Stromal cell of bone marrow (primary cell): ENCODE results near the gene RIMKLA.

ENCODE experiments used
- DNase-seq: peaks from one replicate; pipeline ENCODE4 v3.0.0-alpha.2; 2012; ENCODE audit warnings: low read depth

RIMKLA gene, protein sequence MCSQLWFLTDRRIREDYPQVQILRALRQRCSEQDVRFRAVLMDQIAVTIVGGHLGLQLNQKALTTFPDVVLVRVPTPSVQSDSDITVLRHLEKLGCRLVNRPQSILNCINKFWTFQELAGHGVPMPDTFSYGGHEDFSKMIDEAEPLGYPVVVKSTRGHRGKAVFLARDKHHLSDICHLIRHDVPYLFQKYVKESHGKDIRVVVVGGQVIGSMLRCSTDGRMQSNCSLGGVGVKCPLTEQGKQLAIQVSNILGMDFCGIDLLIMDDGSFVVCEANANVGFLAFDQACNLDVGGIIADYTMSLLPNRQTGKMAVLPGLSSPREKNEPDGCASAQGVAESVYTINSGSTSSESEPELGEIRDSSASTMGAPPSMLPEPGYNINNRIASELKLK

DNA sequence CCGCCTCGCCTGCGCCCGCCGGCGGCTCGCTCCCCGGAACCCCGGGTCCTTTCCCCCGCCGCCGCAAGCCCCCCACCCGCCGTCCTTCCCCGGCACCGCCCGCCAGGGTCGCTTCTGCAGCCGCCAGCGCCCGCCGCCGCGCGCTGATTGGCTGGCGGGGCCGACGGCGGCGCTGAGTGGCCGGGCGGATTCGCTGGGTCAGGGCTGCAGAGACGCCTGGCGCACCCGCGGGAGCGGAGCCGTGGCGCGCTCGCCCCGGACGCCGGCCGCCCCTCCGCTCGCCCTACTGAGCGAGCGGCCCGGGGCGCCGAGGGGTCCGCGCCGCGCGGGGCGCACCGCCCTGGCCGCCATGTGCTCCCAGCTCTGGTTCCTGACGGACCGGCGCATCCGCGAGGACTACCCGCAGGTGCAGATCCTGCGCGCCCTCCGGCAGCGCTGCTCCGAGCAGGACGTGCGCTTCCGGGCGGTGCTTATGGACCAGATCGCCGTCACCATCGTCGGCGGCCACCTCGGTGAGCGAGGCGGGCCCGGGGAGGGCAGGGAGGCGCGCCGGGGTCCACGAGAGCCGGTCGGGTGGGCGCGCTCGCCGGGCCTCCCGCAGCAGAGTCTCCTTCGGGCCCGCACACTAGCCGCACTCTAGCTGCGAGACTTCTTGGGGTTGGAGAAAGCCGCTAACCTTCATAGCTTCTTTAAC lies at the start of gene RIMKLA:
Gene RIMKLA (plus strand): TSS at position 207 of the 694 bp plus-strand sequence. CDS start 143 bp downstream, at position 350.
- DNase-seq = peak; percentile 2

DNA sequence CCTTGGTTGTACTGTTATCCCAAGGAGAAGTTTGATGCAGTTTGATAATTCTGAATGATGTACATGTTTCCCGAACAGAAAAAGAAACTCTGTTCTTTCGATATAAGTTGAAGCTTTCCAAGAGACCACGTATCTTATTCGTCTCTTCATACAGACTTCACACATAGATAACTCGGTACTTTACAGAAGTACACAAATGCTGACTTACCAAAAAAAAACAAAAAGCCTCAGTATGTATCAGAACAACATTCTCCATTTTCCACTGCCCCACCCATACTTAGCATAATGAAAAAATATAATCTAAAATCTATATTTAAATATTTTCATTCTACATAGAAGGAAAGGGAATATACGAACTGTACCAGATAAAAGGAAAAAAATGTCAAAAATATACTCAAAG lies 47.7 kb upstream of the RIMKLA start:
- no peak for DNase-seq

DNA sequence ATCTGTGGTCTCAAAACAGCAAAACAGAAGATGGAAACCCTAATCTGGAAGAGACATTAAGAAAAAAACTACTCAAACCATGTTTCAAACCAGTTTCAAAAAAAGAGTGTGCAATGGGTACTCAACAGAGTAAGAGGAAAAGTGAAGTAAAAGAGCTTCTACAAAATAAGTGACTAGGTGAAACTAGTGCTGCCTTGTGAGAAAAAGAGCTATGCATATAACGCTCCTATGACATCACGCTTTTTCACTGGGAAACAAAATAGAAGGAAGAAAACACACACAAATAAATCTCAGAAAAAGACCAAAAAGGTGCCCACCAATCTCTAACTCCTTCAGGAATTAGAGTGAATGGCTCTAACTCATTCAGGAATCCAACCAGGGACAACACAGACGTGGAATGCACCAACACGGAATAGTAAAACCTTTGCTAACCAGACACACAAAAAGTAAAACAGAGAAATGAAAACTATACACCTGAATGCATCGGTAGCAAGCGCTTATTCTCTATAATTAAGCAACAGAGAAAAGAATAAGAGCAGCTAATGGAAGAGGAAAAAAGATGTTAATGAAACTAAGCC lies 46.8 kb upstream of the RIMKLA start:
- DNase-seq = no peak

DNA sequence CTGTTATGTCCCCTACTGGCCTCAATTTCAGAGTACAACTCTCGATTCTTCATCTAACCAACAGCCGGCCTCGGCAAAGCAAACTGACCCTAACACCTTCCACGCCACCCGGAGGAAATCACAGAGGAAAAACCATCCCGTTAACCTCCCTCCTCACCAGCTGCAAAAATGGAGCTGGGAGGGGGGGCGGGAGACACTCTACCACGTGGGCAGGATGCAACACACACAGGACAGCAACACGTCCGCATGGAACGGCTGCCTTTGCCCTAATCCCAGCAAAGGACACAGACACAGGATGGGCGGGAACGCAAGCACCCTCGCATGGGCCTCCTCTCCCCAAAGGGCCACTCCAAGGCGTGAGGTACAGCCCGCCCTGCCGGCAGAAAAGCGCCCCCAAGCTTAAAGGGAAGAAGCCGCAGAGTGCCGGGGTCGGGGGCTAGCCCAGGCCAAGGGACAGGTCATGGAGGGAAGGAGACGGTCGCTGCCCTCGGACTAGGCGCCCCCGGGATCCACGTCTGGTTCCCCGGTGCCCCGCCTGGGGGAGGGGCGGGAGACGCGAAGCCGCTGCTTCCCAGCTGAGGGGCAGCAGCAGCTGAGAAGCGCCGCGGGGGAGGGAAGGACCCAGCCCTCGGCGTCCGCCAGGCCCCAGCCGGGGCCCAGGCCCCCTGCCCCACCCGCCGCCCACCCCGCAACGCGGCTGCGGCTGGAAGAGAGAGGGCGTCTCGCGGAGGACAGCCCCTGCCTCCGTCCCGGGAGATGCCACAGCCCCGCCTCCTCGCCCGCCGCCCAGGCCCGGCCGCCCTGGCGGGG lies 46.1 kb upstream of the RIMKLA start:
- DNase-seq = no peak

DNA sequence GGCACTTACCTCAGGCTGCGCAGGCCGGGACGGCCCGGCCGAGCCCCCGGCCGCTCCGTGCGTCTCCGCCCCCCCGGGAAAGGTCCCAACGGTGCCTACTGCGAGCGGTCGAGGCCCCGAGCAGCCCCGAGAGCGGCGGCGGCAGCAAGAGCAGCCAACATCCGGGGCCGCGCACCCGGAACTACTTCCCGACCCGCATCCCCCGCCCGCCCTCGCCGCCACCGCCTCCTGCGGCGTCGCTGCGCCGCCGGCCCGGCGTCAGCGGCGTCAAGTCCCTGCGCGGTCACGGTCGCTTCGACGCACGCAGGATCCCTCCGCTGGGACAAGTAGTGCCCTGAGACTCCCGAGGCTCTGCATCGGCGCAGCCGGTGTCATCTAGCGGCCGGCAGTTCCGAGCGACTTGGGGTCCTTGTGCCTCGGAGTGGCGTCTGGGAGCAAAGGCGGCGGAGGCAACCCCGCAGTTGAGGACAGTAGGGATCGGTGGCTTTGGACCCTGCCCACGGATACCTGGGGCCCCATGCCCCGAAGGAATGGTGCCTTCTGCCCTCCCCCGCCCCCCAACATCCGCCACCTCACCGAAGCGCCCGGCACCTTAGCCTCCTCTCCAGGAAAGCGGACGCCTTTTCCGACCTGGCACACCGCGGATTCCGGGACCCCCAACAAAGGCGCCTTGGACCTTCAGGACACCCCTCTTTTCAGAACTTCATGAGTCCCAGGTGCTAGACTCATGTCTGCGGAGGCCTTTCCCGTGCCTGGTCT lies 45.4 kb upstream of the RIMKLA start, which contains the start of gene FOXJ3:
Gene FOXJ3 (minus strand): TSS at position 186 of the 759 bp plus-strand sequence. CDS start 24,142 bp downstream, outside the sequence.
- peak; percentile 83 for DNase-seq

DNA sequence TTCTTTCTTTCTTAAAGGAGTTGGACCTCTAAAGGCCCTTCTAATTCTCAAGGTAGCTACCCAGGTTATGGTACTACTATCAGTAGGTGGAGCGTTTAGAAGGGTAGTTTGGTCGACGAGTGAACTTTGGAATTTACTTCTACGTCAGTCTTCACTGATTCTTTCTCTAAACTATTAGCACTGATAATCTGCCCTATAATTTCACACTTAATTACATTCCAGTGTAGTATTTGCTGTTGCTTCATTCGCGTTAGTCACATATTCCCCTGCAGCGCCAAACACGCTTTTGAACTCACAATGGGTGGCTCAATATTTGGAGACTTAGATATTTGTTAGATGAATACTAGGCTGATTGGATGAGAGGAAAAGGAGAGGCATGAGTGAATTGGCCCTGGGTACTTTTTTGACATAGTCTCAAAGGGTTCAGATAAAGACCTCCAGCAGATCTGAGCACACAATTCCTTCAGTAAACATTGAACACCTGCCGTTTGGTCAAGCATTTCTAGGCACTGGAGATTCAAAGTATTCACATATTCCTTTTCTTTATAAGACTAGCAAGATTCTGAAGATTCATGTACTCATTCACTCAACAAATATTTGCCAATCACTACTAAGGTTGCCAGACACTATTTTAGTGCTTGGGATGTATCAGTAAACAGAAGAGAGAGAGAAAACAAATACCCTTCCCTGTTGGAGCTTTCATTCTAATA lies 44.6 kb upstream of the RIMKLA start:
- DNase-seq = no peak

DNA sequence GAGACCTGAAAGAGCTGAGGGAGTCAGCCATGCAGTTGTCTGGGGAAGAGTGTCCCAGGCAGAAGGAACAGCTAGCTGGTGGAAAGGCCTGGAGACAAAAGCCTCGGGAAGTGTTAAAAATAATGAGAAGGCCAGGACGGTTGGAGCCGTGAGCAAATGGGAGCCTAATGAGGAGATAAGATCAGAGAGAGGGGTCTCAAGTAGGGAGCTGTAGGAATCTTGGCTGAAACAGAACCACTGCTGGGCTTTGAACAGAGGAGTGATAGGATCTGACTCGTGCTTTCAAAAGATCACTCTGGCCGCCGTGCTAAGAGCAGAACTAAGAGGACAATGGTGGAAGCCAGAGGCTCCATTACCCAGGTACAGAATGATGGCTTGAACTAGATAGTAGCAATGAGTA lies 43.6 kb upstream of the RIMKLA start:
- no peak for DNase-seq

DNA sequence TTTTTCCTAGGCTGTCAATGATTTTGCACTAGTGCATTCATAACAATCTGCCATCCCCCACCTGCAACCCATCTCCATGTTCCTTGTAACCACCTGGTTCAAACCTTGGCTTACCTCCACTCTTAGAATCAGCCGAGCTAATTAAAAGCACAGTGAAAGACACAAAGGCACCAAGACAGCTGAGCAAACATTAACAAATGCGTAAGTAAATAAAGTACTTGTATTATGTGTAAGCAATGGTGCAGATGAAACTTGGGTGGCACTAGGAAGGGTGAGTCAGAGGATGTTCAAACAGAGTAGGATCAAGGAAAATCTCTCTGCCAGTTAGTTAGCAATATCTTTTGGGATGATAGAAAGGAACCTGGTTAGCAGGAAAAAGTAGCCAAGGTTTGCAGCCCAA lies 40.5 kb upstream of the RIMKLA start:
- DNase-seq = no peak

DNA sequence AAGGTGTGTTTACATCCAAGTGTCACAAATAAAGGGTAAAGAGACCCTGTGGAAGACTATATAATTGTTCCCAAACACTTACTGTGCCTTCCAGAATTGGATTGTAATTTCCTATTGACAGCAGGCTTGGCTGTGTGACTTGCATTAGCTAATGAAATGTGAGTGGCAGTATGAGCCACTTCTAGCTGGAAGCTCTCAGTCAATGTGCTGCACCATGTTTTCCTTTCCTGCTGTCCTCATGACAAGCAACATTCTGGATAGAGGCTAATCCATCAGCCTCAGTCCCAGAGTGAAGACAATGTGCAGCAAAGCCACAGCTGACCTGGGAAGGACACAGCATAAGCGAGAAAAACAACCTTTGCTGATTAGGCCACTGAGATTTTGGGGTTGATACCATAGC lies 39.7 kb upstream of the RIMKLA start:
- no peak for DNase-seq

DNA sequence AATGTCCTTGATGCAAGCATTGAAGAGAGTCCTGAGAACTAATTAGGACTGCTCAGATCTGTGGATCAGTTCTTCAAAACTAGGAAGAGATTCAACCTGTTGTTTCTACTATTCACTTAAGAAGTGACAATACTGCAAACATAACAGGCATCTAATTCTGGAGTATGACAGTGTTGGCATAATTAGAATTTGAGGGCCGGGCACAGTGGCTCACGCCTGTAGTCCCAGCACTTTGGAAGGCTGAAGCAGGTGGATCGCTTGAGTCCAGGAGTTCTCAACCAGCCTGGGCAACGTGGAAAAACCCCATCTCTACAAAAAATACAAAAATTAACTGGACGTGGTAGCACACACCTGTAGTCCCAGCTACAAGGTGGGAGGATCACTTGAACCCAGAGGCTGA lies 37.5 kb upstream of the RIMKLA start:
- DNase-seq = no peak

DNA sequence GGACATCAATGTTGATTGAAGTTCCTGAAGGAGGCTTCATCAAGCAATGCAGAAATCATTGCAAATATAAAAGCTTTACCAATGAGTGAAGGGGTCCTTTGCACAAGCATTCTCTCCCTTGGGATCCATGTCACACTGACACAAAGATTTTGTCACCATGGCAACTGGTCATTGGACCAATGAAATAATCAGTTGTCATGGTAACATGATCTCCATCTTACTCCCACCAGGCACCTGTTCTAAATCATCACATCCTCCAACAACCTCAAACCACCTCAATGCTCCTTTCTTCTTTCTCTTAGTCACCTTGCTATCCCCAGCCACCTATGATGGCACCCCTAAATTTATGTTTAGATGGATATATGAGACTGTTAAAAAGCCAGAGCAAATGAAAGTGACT lies 32.1 kb upstream of the RIMKLA start:
- no peak for DNase-seq

DNA sequence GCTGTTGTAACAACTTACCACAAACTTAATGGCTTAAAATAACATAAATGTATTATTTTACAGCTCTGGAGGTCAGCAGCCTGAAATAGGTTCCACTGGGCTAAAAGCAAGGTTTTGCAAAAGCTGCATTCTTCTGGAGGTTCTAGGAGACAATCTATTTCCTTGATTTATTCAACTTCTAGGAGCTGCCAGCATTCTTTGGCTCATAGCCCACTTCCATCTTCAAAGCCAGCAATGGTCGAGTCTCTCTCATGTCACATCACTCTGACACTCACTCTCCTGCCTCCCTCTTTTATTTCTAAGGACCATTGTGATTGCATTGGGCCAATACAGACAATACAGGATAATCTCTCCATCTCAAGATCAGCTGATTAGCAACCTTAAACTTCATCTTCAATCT lies 30.5 kb upstream of the RIMKLA start:
- DNase-seq = no peak

DNA sequence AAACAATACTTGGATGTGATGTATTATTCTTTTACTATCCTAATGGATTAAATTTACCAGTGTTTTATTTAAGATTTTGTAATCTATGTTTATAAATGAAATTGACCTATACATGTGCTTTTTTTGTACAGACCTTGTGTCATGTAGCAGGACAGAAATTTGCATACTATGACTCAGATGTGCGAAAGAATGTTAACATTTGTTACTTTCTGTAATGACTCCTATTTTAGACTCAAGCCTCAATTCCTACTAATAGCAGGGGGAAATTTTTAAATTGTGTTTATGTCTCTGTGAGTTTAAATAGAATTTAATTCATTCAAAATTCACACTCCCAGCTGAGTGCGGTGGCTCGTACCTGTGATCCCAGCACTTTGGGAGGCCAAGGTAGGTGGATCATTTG lies 21.8 kb upstream of the RIMKLA start:
- DNase-seq = no peak

DNA sequence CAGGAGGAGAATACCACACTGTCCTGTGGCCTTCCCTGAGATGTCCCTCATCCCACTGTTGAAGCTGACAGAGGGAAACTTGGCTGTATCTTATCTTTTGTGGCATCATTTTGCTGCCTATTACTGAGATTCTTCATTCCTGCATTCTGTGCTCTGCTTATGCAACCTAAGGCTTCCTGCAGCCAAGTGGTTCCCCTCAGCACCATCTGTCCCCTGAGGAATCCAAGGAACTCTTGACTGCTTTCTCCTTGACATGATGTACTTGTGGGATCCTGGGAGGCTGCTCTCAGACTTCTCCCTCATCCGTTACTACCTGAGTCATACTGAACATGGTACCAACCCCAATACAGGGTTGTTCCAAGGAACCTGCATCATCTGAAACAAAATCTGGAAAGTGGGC lies 21.1 kb upstream of the RIMKLA start:
- no peak for DNase-seq

DNA sequence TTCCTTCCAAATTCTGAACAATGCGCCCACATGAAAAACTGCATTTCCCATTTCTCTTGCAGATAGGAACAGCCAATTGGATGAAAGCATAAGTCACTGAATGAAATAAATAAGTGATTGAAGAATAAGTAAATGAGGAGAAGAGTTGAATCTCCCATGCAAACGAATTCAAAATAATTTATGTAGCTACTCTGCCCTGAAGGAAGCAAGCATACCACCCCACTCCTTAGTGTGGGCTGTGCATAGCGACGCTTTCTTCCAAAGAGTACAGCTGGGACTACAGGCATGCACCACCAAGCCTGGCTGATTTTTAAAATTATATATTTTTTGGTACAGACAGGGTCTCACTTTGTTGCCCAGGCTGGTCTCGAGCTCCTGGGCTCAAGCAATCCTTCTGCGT lies 16.5 kb upstream of the RIMKLA start:
- DNase-seq = no peak

DNA sequence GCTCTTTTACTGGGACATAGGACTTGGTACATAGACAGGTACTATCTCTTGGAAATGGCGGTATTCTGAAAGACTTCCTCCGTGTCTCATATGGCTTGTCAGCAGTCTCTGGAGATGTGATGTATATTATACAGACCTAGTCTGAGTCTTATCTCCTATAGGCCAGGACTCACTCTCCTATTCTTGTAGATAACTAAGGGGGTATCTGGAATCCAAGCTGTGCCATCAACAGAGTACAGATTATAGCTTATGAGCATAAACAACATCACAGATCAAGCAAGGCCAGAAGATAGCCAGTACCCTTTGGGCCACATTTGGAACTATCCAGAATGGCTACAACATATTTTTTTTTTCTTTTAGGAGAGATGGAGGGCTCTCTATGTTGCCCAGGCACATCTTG lies 16.1 kb upstream of the RIMKLA start:
- no peak for DNase-seq

DNA sequence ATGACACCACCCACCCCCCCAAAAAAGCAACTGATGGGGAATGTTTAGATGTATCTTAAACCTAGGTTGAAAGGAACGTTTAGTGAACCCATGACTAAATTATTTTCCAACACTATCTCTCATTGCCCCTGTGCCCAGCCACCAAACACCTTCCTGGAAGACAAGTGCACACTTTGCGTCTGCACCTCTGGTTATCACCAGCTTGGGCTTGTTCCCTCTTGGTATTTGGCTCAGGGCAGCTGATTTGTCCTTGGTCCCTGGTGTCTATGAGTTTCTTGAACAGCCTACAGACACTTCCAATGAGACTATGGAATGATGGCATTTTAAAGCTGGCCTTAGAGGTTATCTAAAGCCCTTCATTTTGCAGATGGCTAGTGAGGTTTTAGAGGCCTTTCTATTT lies 15.5 kb upstream of the RIMKLA start:
- no peak for DNase-seq

DNA sequence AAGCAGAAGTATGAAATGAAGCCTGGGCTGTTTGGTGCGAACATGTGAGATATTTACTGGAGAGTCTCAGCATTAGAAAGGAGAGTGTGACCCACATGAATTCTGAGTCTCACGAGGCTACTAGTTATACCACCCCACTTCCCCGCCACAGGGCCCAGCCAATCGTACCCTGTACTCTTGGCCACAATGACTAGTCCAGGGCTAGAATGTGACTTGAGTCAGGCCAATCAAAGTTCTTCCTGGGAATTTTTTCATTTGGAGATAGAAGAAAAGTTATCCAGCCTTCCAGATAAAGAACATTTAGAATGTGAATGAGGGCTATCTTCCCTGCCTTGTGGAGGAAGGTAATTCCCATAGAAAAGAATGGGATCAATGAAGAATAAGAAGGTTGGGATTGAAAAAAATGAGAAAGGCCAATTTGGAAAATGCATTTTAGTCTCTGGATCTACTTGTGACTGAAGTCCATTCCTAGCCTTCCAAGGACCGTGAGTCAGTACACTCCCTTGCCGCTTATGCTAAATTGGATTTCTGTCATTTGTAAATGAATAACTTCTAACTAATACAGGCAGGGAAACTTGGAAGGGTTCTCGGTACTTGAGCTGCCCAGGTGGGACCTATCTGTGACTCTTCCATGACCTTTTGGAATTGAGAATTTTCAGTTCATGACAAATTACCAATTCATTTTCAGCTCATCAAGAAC lies 12.3 kb upstream of the RIMKLA start:
- DNase-seq = no peak

DNA sequence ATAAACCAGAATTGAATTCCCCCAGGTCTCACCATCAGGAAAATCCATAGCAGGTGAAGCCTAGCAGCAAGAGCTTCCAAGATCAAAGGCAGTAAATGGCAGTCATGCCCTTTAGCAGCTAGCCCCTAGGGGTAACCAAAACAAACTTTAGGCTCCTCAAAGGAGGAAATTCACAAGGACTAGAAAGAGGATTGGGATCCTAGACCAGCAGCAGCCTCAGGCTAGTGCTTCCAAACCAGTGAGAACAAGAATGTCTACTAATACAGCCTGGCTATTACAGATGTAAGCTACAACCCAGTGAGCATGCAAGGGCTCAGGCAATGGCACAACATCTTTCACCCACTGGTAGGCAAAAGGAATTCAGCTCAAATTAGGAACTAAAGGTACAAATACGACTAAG lies 11.1 kb upstream of the RIMKLA start:
- no peak for DNase-seq

DNA sequence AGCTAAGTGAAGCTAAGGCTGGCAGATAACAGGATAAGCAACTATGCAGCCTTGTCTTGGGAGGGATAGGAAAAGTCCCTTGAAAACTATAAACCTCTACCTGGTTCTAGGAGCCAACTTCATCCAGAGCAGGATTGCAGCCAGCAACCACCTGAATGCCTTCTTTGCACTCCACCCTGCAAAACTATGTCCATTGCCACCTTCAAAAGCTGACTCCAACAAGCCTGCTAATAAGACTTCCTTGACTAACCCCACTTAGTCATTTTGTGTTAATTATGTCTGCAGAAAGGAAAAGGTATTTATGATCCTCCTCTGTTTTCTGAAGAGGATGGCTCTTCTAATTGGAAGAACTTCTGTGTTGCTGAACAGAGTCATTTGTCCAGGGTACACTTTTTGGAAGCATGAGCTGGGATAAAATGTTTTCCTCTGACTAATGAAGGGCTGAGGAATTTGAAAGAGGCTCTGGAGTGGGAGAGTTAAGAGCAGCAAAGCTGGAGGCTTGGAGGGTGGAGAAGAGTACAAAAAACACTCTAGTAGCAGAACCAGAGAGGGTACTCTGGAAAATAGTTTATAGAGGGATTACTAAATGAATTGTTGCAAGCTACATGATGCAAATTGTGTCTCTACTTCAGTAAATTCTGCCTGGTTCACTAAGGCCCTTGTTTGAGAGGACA lies 9.6 kb upstream of the RIMKLA start:
- DNase-seq = no peak
